HG03469 (cell line): ENCODE data around the gene PERCC1.

Source experiments
- ATAC-seq: cut with Tn5 transposase; IDR thresholded peaks from one replicate; pipeline ENCODE4 v1.9.1; 2021; ENCODE audit warnings: mild to moderate bottlenecking, moderate library complexity, moderate number of reproducible peaks; ENCODE audit not compliant: unreplicated experiment

PERCC1 gene

GRCh38 chr16:1408171-1408837 lies 22.6 kb upstream of the PERCC1 start:
- ATAC-seq: peak; percentile 43

GRCh38 chr16:1412847-1413246 lies 18.0 kb upstream of the PERCC1 start:
- no peak for ATAC-seq

- ATAC-seq: no peak
These were observed 17.0 kb upstream of the PERCC1 start for GRCh38 chr16:1413684-1414531.

GRCh38 chr16:1414532-1415260 lies 16.2 kb upstream of the PERCC1 start, which contains the start of gene UNKL:
Gene UNKL (minus strand): TSS chr16:1414704. CDS start chr16:1414691, 13 bp downstream.
- no peak for ATAC-seq

- ATAC-seq: no peak
These were observed 14.3 kb upstream of the PERCC1 start for GRCh38 chr16:1416521-1416941.

GRCh38 chr16:1420111-1420539 lies 10.8 kb upstream of the PERCC1 start:
- no peak for ATAC-seq

- no peak for ATAC-seq
These were observed 8.8 kb upstream of the PERCC1 start for GRCh38 chr16:1422076-1422475.

- no peak for ATAC-seq
These were observed 6.8 kb upstream of the PERCC1 start for GRCh38 chr16:1424028-1424427.

- ATAC-seq: no peak
These were observed 5.1 kb upstream of the PERCC1 start for GRCh38 chr16:1425616-1426370.

GRCh38 chr16:1426734-1427471 lies 4.0 kb upstream of the PERCC1 start:
- no peak for ATAC-seq

- ATAC-seq: no peak
These were observed 3.1 kb upstream of the PERCC1 start for GRCh38 chr16:1427473-1428461.

- ATAC-seq: no peak
These were observed 2.4 kb upstream of the PERCC1 start for GRCh38 chr16:1428511-1428910.

- no peak for ATAC-seq
These were observed 1.9 kb upstream of the PERCC1 start for GRCh38 chr16:1429012-1429411.

- no peak for ATAC-seq
These were observed 1.2 kb upstream of the PERCC1 start for GRCh38 chr16:1429631-1430030.

GRCh38 chr16:1430214-1430758 lies 592 bp upstream of the PERCC1 start:
- ATAC-seq: no peak

- no peak for ATAC-seq
These were observed 806 bp downstream of the PERCC1 start for GRCh38 chr16:1431497-1432270.

GRCh38 chr16:1432388-1433262 lies 1.7 kb downstream of the PERCC1 start:
- no peak for ATAC-seq
